HepG2 (cell line): ENCODE data around the gene CLEC18C. TPM values are rescaled to one million over a fixed set of nuclear protein-coding genes. Genes with fewer than 3 reads are reported as not detected.
A peak's percentile ranks its signal among the peaks of the same experiment; 100 is the strongest.

Experiments used
- MAFK ChIP-seq, 2 experiments: IDR thresholded peaks in 1 of 2; conservative IDR thresholded peaks in 1 of 2; 2 replicates each; pipeline ENCODE4 v1.6.1; 2011; ENCODE audit warnings: improper control_type of control experiment in 2 of 2, low read length in 2 of 2
- MLXIP ChIP-seq: sonication (generic); formaldehyde crosslinking; IDR thresholded peaks from 2 replicates; pipeline ENCODE4 v1.9.0; 2021; ENCODE audit warnings: missing genetic modification reagents, borderline replicate concordance
- TARDBP ChIP-seq: sonication (generic); formaldehyde crosslinking; IDR thresholded peaks from 2 replicates; pipeline ENCODE4 v1.8.0; 2022; ENCODE audit warnings: mild to moderate bottlenecking, missing genetic modification reagents
- ZBTB38 ChIP-seq: sonication (generic); formaldehyde crosslinking; IDR thresholded peaks from 2 replicates; pipeline ENCODE4 v1.5.1; 2020; ENCODE audit warnings: mild to moderate bottlenecking, missing genetic modification reagents
- ZNF20 ChIP-seq: sonication (generic); formaldehyde crosslinking; IDR thresholded peaks from 2 replicates; pipeline ENCODE4 v1.4.0; 2020; ENCODE audit warnings: mild to moderate bottlenecking, moderate library complexity, missing genetic modification reagents
- ZNF235 ChIP-seq: sonication (generic); formaldehyde crosslinking; IDR thresholded peaks from 2 replicates; pipeline ENCODE4 v1.8.1; 2023; ENCODE audit warnings: mild to moderate bottlenecking, missing genetic modification reagents, borderline replicate concordance
- ZNF318 ChIP-seq: sonication (generic); formaldehyde crosslinking; IDR thresholded peaks from 2 replicates; pipeline ENCODE4 v1.4.0; 2020; ENCODE audit warnings: mild to moderate bottlenecking, missing genetic modification reagents
- ZNF484 ChIP-seq: sonication (generic); formaldehyde crosslinking; IDR thresholded peaks from 2 replicates; pipeline ENCODE4 v1.5.1; 2020; ENCODE audit warnings: mild to moderate bottlenecking, low read depth, missing genetic modification reagents, borderline replicate concordance
- ZNF775 ChIP-seq: sonication (generic); formaldehyde crosslinking; IDR thresholded peaks from 2 replicates; pipeline ENCODE4 v1.4.0; 2020; ENCODE audit warnings: missing genetic modification reagents, mild to moderate bottlenecking, moderate library complexity, borderline replicate concordance
- polyA plus RNA-seq, 8 experiments: library from polyadenylated mRNA; depleted of rRNA in 3 of 8; stranded (reverse) in 7 of 8; unstranded in 1 of 8; fragments of >200 nt; fragmentation: Illumina TruSeq in 4 of 8; extraction: Trizol in 4 of 8; gene quantifications; 2 replicates each; pipeline versions ENCODE4 v1.2.1 to v1.2.3, GENCODE V29; 2011 to 2016; ENCODE audit warnings: low read depth in 4 of 8, missing spikeins in 1 of 8, mixed read lengths in 1 of 8; ENCODE audit not compliant: insufficient read depth in 1 of 8
- total RNA-seq, 5 experiments: library from RNA; depleted of rRNA; stranded (reverse); fragments of >200 nt; fragmentation: Illumina TruSeq; extraction: Trizol; gene quantifications; 2 replicates each; pipeline ENCODE4 v1.2.3, GENCODE V29; 2016; ENCODE audit warnings: low read depth in 1 of 5
- TF ChIP-seq, protein P1 (sequence below): sonication (generic); formaldehyde crosslinking; IDR thresholded peaks from 2 replicates; pipeline ENCODE4 v1.4.0; 2020; ENCODE audit warnings: mild to moderate bottlenecking, low read depth, missing genetic modification reagents
- TF ChIP-seq, protein P2 (sequence below), 2 experiments: IDR thresholded peaks; 2 replicates each; pipeline ENCODE4 v1.6.1; 2011 to 2012; ENCODE audit warnings: low read length in 2 of 2, borderline replicate concordance in 1 of 2, low read depth in 1 of 2, mild to moderate bottlenecking in 1 of 2, moderate library complexity in 1 of 2

Gene CLEC18C
- total and polyA plus RNA-seq, 2 of the 13 experiments (the other 11 are each of a cell fraction or from before 2014, with no cell fraction given), result 0.15 to 0.29 TPM

- TF ChIP-seq ZNF318 (CRISPR knock-in tag) (no peak), MAFK (conservative IDR thresholded peaks at IDR 0.05 in 1 of 2, IDR thresholded peaks at IDR 0.05 in 1 of 2; ENCODE audit: low read length in 2 of 2) (peak; percentile 6 to 19; a peak in 2 of 4 replicates), TARDBP (CRISPR knock-in tag) (peak; percentile 96), ZNF235 (no peak), ZNF20 (no peak), MLXIP (CRISPR knock-in tag) (no peak), ZNF484 (CRISPR knock-in tag) (no peak), ZBTB38 (peak; percentile 86), ZNF775 (0 out of 2 replicates have a peak, but pooled peaks have one; percentile 88)
- TF ChIP-seq, protein P1, sequence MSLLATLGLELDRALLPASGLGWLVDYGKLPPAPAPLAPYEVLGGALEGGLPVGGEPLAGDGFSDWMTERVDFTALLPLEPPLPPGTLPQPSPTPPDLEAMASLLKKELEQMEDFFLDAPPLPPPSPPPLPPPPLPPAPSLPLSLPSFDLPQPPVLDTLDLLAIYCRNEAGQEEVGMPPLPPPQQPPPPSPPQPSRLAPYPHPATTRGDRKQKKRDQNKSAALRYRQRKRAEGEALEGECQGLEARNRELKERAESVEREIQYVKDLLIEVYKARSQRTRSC, result no peak
- TF ChIP-seq, protein P2, sequence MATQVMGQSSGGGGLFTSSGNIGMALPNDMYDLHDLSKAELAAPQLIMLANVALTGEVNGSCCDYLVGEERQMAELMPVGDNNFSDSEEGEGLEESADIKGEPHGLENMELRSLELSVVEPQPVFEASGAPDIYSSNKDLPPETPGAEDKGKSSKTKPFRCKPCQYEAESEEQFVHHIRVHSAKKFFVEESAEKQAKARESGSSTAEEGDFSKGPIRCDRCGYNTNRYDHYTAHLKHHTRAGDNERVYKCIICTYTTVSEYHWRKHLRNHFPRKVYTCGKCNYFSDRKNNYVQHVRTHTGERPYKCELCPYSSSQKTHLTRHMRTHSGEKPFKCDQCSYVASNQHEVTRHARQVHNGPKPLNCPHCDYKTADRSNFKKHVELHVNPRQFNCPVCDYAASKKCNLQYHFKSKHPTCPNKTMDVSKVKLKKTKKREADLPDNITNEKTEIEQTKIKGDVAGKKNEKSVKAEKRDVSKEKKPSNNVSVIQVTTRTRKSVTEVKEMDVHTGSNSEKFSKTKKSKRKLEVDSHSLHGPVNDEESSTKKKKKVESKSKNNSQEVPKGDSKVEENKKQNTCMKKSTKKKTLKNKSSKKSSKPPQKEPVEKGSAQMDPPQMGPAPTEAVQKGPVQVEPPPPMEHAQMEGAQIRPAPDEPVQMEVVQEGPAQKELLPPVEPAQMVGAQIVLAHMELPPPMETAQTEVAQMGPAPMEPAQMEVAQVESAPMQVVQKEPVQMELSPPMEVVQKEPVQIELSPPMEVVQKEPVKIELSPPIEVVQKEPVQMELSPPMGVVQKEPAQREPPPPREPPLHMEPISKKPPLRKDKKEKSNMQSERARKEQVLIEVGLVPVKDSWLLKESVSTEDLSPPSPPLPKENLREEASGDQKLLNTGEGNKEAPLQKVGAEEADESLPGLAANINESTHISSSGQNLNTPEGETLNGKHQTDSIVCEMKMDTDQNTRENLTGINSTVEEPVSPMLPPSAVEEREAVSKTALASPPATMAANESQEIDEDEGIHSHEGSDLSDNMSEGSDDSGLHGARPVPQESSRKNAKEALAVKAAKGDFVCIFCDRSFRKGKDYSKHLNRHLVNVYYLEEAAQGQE (IDR thresholded peaks at IDR 0.05; ENCODE audit: borderline replicate concordance in 1 of 2, low read depth in 1 of 2, low read length in 2 of 2), result peak in 1 of 2 experiments; percentile 68; a peak in 1 of 4 replicates
Measured at GRCh38 chr16:70157477-70158260, 15.9 kb upstream of the CLEC18C start (continued).
